ENCODE data around the gene GUCA2A. TPM values are rescaled to one million over a fixed set of nuclear protein-coding genes. Genes with fewer than 3 reads are reported as not detected.

Gene GUCA2A
- total and polyA plus RNA-seq, 2 of the 8 experiments (the other 6 are each of a cell fraction or from before 2014, with no cell fraction given): not detected

- Histone ChIP-seq H2AK5ac (ENCODE audit: low read depth, low read length) (no peak overlapping the region), H3K23me2 (ENCODE audit: low read depth, low read length) (no peaks in the 10 kb centered on the region), H2BK12ac (ENCODE audit: low read depth, low read length) (no peak overlapping the region), H3K4me3 (ENCODE audit: extremely low read depth in 1 of 4, insufficient read depth in 2 of 4, low read depth in 3 of 4, low read length in 4 of 4) (no peak overlapping the region), H2BK120ac (replicated peaks; ENCODE audit: low read depth, low read length) (no peak overlapping the region), H3K79me1 (ENCODE audit: low read depth, low read length) (no peaks in the 10 kb centered on the region), H3K36me3 (ENCODE audit: control insufficient read depth in 2 of 4, insufficient read depth in 4 of 4, low read length in 3 of 4) (no peaks in the 10 kb centered on the region), H2BK20ac (ENCODE audit: low read length) (no peak overlapping the region), H3K27me3 (replicated peaks in 1 of 4; ENCODE audit: control insufficient read depth in 3 of 4, extremely low read depth in 1 of 4, insufficient read depth in 3 of 4, low read length in 3 of 4) (no peaks in the 10 kb centered on the region; a peak in 1 of 7 replicates), H3K14ac (ENCODE audit: insufficient read length) (no peak overlapping the region), H3K4me2 (ENCODE audit: insufficient read depth in 1 of 2, low read depth in 2 of 2, low read length in 2 of 2) (no peak overlapping the region), H2BK15ac (ENCODE audit: low read length) (no peak overlapping the region), H3K4me1 (replicated peaks in 1 of 4; ENCODE audit: control insufficient read depth in 3 of 4, insufficient read depth in 4 of 4, low read length in 3 of 4) (no peaks in the 10 kb centered on the region), H2AFZ (ENCODE audit: low read length) (no peak overlapping the region), H2BK5ac (ENCODE audit: low read depth, low read length) (no peak overlapping the region), H4K20me1 (replicated peaks in 1 of 2; ENCODE audit: control insufficient read depth in 1 of 2, insufficient read depth in 2 of 2, low read length in 2 of 2) (no peaks in the 10 kb centered on the region), H3K9me3 (ENCODE audit: insufficient read depth in 2 of 2, low read depth in 1 of 2, low read length in 1 of 2) (no peaks in the 10 kb centered on the region), H4K8ac (ENCODE audit: extremely low read depth, insufficient read depth, low read length) (no peak overlapping the region), H3K79me2 (ENCODE audit: control insufficient read depth in 1 of 2, insufficient read depth in 2 of 2, low read length in 2 of 2) (no peaks in the 10 kb centered on the region), H4K91ac (replicated peaks; ENCODE audit: insufficient read length, low read length) (no peak overlapping the region), H3K9ac (replicated peaks in 1 of 4; ENCODE audit: extremely low read depth in 1 of 4, low read depth in 3 of 4, low read length in 3 of 4) (no peak overlapping the region), H3K23ac (ENCODE audit: insufficient read length) (no peak overlapping the region), H3K56ac (replicated peaks; ENCODE audit: insufficient read length, low read depth, low read length) (no peak overlapping the region), H3K18ac (ENCODE audit: extremely low read depth, low read length) (no peak overlapping the region), H3K27ac (ENCODE audit: low read depth, low read length) (no peak overlapping the region), H3K4ac (replicated peaks; ENCODE audit: insufficient read length, low read depth, low read length) (no peak overlapping the region), H4K5ac (ENCODE audit: insufficient read length, low read depth, low read length) (no peak overlapping the region)
- FAIRE-seq (no peak), DNase-seq (ENCODE audit: low read depth in 1 of 2, low spot score in 2 of 2) (no peak)
- CTCF ChIA-PET (ENCODE audit: partially characterized antibody): no interaction called here
- 97% methylated on average over 5 of the region's 5 CpGs; no CpG with 5 or more reads in 1 of the 2 experiments for WGBS, 2 experiments (ENCODE audit: extremely low coverage in 1 of 2, insufficient coverage in 1 of 2, insufficient read length in 1 of 2, insufficient replicate concordance in 2 of 2, low coverage in 1 of 2, low lambda C conversion rate in 2 of 2, missing lambda C conversion rate in 1 of 2)
- POLR2A ChIA-PET (ENCODE audit: partially characterized antibody): no interaction called here
- no peak for TF ChIP-seq KDM5A (IDR thresholded peaks at IDR 0.05; ENCODE audit: low read length)
- TF ChIP-seq ASH2L (IDR thresholded peaks at IDR 0.05; ENCODE audit: low read length): no peak
- TF ChIP-seq KDM1A (IDR thresholded peaks at IDR 0.05; ENCODE audit: borderline replicate concordance, low read length): no peak
- no peak for TF ChIP-seq CHD1 (IDR thresholded peaks at IDR 0.05; ENCODE audit: low read depth, low read length)
Observed at GRCh38 chr1:42130061-42130660, 34.4 kb downstream of the GUCA2A start.

Data from H1 (cell line).